Sigmoid colon (tissue), 7 donors: ENCODE measurements around the gene GOLGA5. TPM values are rescaled to one million over a fixed set of nuclear protein-coding genes. Genes with fewer than 3 reads are reported as not detected.

Experiments
- DNase-seq: peaks from one replicate; pipeline ENCODE4 v3.0.0-alpha.2; 2019
- H3K27ac ChIP-seq, 4 donors: fragments of 200-600 bp; sonication (generic); one replicate each; pipeline ENCODE4 v1.5.1; 2016 to 2019; ENCODE audit warnings: mild to moderate bottlenecking in 1 of 4
- H3K27me3 ChIP-seq, 3 donors: fragments of 200-600 bp; sonication (generic); one replicate each; pipeline ENCODE4 v1.5.1; 2019; ENCODE audit warnings: mild to moderate bottlenecking in 1 of 3
- H3K36me3 ChIP-seq, 4 donors: fragments of 200-600 bp; sonication (generic); one replicate each; pipeline ENCODE4 v1.5.1; 2016 to 2019
- H3K4me1 ChIP-seq, 4 donors: fragments of 200-600 bp; sonication (generic); one replicate each; pipeline ENCODE4 v1.5.1; 2017 to 2019
- H3K4me3 ChIP-seq, 4 donors: fragments of 200-600 bp; sonication (generic); one replicate each; pipeline ENCODE4 v1.5.1; 2017 to 2019; ENCODE audit warnings: mild to moderate bottlenecking in 2 of 4, moderate library complexity in 1 of 4
- H3K9me3 ChIP-seq, 4 donors: fragments of 200-600 bp in 3 of 4; sonication (generic) in 3 of 4; one replicate each; pipeline versions ENCODE4 v1.5.1 to v1.6.1; 2013 to 2019
- CTCF ChIP-seq, 4 experiments: fragments of 450-650 bp in 3 of 4; fragments of 200-600 bp in 1 of 4; IDR thresholded peaks; one replicate each; pipeline ENCODE4 v1.5.1; 2016 to 2019; ENCODE audit warnings: antibody characterized with exemption in 4 of 4, mild to moderate bottlenecking in 3 of 4, moderate library complexity in 2 of 4
- EP300 ChIP-seq, 4 donors: sonication (generic); formaldehyde crosslinking; IDR thresholded peaks; one replicate each; pipeline ENCODE4 v1.6.1; 2017; ENCODE audit warnings: antibody characterized with exemption in 4 of 4
- POLR2A ChIP-seq, 2 donors: fragments of 450-650 bp; IDR thresholded peaks; one replicate each; pipeline ENCODE4 v1.6.1; 2016; ENCODE audit warnings: antibody characterized with exemption in 2 of 2, mild to moderate bottlenecking in 2 of 2, moderate library complexity in 2 of 2
- POLR2AphosphoS5 ChIP-seq, 4 donors: sonication (generic); formaldehyde crosslinking; IDR thresholded peaks; one replicate each; pipeline ENCODE4 v1.6.1; 2017; ENCODE audit warnings: antibody characterized with exemption in 4 of 4
- WGBS, 2 donors: extraction: QIAGEN DNeasy Blood & Tissue Kit; methylation state at CpG; one replicate each; pipeline ENCODE4 v1.1.7; 2013; 5-methylcytosine and 5-hydroxymethylcytosine counted together
- intact Hi-C: fragments of 100-400 bp; cut with DNase I; formaldehyde crosslinking; loops from one replicate; pipeline ENCODE4 v1.15.1; 2023
- polyA plus RNA-seq, 3 donors: library from polyadenylated mRNA; stranded (reverse); fragments of 200-250 nt; gene quantifications; one replicate each; pipeline ENCODE4 v1.2.3, GENCODE V29; 2013
- total RNA-seq, 4 donors: library from RNA; depleted of rRNA; stranded (reverse); fragments of >200 nt; gene quantifications; one replicate each; pipeline ENCODE4 v1.1.0, GENCODE V29; 2016
- donor health status: healthy with polysubstance abuse.
- donor health status: Bipolar disorder and iron deficiency.
- donor health status: healthy.

GOLGA5 gene
- total and polyA plus RNA-seq, 7 donors = 23.0 to 57.8 (median 36.0) TPM

- no peaks in the 10 kb centered on the region for H3K9me3 ChIP-seq
- intact Hi-C loops = no loop called here
- no peaks in the 10 kb centered on the region for H3K36me3 ChIP-seq
- WGBS, 2 donors = 85 to 91% methylated on average over 3 of the region's 3 CpGs
- no peaks in the 10 kb centered on the region for H3K27me3 ChIP-seq
- no peak for TF ChIP-seq EP300 (IDR thresholded peaks at IDR 0.05)
- no peak for TF ChIP-seq POLR2A (IDR thresholded peaks at IDR 0.05)
- no peak for TF ChIP-seq CTCF (IDR thresholded peaks at IDR 0.05)
- no peak for TF ChIP-seq POLR2AphosphoS5 (IDR thresholded peaks at IDR 0.05)
- no peak overlapping the region for H3K27ac ChIP-seq
- H3K4me1 ChIP-seq = peaks cover 0 to 19% (median 5%) of the 10 kb centered on the region in 4 donors
- no peak for DNase-seq
- H3K4me3 ChIP-seq = no peak overlapping the region
These were observed 12.8 kb upstream of the GOLGA5 start for GRCh38 chr14:92781350-92781749.

DNA sequence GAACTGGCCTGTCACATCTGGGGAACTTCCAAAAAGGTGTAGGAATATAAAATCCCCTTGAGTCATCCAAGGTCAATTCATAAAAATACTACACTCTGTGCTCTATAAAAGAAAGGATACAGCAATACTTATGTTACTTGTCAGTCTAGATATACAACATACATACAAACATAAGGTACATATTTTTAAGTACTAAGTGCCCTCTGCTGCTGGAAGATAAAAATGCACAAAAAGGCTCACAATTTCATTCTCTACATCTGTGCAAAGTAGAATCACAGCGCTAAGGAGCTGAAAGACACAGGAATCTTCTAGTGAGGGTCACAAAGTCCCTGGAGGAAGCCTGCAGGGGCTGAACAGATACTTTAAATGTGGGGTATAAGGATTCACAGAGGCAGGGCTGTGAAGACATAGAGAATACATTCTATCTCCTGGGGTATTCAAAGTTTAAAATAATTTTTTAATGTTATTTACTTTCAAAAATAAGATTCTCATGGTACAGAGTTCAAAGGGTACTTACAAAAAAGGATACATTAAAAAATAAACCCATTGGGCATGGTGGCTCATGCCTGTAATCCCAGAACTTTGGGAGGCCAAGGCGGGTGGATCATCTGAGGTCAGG lies 10.2 kb upstream of the GOLGA5 start:
- H3K4me3 ChIP-seq = no peak overlapping the region
- TF ChIP-seq EP300 (IDR thresholded peaks at IDR 0.05) = no peak
- peak in 2 of 4 donors; percentile 27 to 32 for TF ChIP-seq POLR2AphosphoS5 (IDR thresholded peaks at IDR 0.05)
- peak; percentile 36 to 67 (median 56) for TF ChIP-seq CTCF (IDR thresholded peaks at IDR 0.05)
- H3K27ac ChIP-seq = peak overlapping the region in 2 of 4 donors; percentile 24 to 30
- H3K27me3 ChIP-seq = no peaks in the 10 kb centered on the region
- intact Hi-C loops = loop anchor here (1.0 to 2.0 kb wide), 2 partner anchors 69 to 97 kb away; no protein-coding TSS in a partner anchor
- no peak for DNase-seq
- no peaks in the 10 kb centered on the region for H3K9me3 ChIP-seq
- no peaks in the 10 kb centered on the region for H3K36me3 ChIP-seq
- peaks cover 0 to 19% (median 5%) of the 10 kb centered on the region in 4 donors for H3K4me1 ChIP-seq
- WGBS, 2 donors = 41 to 53% methylated on average over 2 of the region's 2 CpGs

DNA sequence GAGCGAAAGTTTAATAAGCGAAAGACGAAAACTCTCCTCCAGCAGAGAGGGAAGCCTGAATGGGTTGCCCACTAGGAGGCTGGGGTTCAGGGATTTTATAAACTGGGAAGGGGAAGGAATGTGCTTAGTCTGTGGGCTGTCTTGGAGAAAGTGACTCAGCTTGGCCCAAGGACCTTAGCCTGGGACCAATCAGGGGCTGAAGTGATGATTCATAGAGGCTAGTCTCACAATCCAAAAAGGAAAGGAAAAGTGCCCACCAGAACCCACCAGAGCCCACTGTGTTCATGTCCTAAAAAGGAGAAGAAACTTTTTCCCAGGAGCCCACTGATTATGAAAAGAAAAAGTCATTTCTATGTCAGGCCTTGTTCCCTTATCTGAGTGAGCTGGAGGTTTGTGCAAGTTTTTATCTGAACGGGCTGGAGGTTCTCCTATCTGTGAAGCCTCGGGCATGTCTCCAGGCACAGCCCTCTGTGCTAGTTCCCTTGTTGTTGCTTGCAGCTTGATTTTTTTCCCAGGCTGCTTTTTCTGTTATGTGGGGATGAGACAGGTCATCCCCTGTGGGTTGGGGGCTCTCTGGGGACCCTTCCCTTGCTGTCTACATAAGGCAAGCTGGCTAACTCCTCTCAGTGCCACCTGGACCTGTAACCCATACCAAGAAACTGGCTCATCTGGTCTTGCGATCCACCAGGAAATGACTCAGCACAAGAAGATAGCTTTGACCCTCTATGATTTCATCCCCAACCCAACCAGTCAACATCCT lies 8.3 kb upstream of the GOLGA5 start:
- Histone ChIP-seq H3K4me3 (no peak overlapping the region), H3K27ac (peak overlapping the region in 2 of 4 donors; percentile 56 to 62), H3K27me3 (no peaks in the 10 kb centered on the region), H3K4me1 (peaks cover 0 to 19% (median 5%) of the 10 kb centered on the region in 4 donors), H3K9me3 (peaks cover 0 to 7% (median 3%) of the 10 kb centered on the region in 4 donors), H3K36me3 (no peaks in the 10 kb centered on the region)
- no peak for DNase-seq
- TF ChIP-seq POLR2AphosphoS5 (IDR thresholded peaks at IDR 0.05) (peak in 1 of 4 donors; percentile 16), CTCF (IDR thresholded peaks at IDR 0.05) (no peak)
- WGBS, 2 donors = 61 to 66% methylated on average over 6 of the region's 6 CpGs
- intact Hi-C loops = no loop called here

- TF ChIP-seq EP300 (IDR thresholded peaks at IDR 0.05) (no peak), CTCF (IDR thresholded peaks at IDR 0.05) (no peak), POLR2AphosphoS5 (IDR thresholded peaks at IDR 0.05) (no peak), POLR2A (IDR thresholded peaks at IDR 0.05) (no peak)
- Histone ChIP-seq H3K36me3 (no peaks in the 10 kb centered on the region), H3K27ac (peak overlapping the region in 2 of 4 donors; percentile 56 to 62), H3K4me3 (no peak overlapping the region), H3K9me3 (peaks cover 0 to 7% (median 3%) of the 10 kb centered on the region in 4 donors), H3K27me3 (no peaks in the 10 kb centered on the region), H3K4me1 (peaks cover 0 to 19% (median 5%) of the 10 kb centered on the region in 4 donors)
- WGBS, 2 donors = 94 to 99% methylated on average over 1 of the region's 1 CpG
- no peak for DNase-seq
- intact Hi-C loops = no loop called here
These were observed 7.7 kb upstream of the GOLGA5 start for GRCh38 chr14:92786427-92786756.
